Measurements from ENCODE around the gene CALN1.

The CALN1 gene

DNA sequence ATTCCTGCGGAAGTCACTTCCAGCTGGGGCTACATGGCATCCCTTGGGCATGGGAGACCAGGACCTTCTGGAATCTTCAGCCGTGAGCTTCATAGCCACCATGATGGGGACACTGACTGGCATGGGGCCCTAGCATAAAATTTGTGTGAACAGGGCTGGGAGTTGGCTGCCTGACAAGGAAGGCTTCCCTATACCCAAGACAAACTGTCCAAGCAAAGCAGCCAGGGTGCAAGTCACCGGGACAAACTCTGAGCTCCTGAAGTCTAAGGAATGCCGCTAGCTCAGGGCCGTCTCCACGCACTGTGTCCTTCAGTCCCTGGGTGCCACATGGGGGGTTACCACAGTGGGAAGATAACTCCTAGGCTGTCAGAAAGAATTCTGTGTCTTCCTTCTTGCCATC lies 627.4 kb downstream of the CALN1 start:
- DNase-seq (ENCODE audit: extremely low read depth, insufficient read length): no peak
- TF ChIP-seq, protein P1, sequence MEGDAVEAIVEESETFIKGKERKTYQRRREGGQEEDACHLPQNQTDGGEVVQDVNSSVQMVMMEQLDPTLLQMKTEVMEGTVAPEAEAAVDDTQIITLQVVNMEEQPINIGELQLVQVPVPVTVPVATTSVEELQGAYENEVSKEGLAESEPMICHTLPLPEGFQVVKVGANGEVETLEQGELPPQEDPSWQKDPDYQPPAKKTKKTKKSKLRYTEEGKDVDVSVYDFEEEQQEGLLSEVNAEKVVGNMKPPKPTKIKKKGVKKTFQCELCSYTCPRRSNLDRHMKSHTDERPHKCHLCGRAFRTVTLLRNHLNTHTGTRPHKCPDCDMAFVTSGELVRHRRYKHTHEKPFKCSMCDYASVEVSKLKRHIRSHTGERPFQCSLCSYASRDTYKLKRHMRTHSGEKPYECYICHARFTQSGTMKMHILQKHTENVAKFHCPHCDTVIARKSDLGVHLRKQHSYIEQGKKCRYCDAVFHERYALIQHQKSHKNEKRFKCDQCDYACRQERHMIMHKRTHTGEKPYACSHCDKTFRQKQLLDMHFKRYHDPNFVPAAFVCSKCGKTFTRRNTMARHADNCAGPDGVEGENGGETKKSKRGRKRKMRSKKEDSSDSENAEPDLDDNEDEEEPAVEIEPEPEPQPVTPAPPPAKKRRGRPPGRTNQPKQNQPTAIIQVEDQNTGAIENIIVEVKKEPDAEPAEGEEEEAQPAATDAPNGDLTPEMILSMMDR (IDR thresholded peaks at IDR 0.05; ENCODE audit: insufficient read depth, low read length, poor library complexity, severe bottlenecking): no peak
- Histone ChIP-seq H3K4me3 (replicated peaks; ENCODE audit: low read depth, low read length) (no peak overlapping the region), H3K36me3 (ENCODE audit: control insufficient read depth, insufficient read depth, low read length) (no peaks in the 10 kb centered on the region), H3K27me3 (replicated peaks; ENCODE audit: control insufficient read depth, insufficient read depth, low read length) (no peaks in the 10 kb centered on the region)

DNA sequence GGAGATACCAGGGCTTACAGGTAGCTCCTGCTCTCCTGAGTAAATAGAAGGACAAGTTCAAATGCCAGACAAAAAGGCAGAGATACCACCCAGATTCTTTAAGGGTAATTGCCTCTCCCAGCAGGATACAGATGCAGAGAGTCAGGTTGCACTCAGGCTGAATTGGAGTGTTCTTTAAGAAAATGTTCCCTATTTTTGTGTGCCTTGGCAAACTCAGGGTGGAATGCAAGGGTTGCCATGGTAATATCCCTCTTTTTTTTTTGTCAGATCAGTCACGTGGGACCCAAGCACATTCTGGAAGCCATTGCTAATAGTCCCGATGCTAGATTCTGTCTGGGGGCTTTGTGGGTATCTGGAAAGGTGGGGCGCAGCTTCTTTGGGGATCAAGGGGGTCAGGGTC lies 628.0 kb downstream of the CALN1 start:
- DNase-seq (ENCODE audit: extremely low read depth, insufficient read length): no peak
- no peak overlapping the region for H3K4me3 ChIP-seq (replicated peaks; ENCODE audit: low read depth, low read length)
- no peaks in the 10 kb centered on the region for H3K27me3 ChIP-seq (replicated peaks; ENCODE audit: control insufficient read depth, insufficient read depth, low read length)
- H3K36me3 ChIP-seq (ENCODE audit: control insufficient read depth, insufficient read depth, low read length): no peaks in the 10 kb centered on the region
- TF ChIP-seq, protein P1 (IDR thresholded peaks at IDR 0.05; ENCODE audit: insufficient read depth, low read length, poor library complexity, severe bottlenecking): no peak

DNA sequence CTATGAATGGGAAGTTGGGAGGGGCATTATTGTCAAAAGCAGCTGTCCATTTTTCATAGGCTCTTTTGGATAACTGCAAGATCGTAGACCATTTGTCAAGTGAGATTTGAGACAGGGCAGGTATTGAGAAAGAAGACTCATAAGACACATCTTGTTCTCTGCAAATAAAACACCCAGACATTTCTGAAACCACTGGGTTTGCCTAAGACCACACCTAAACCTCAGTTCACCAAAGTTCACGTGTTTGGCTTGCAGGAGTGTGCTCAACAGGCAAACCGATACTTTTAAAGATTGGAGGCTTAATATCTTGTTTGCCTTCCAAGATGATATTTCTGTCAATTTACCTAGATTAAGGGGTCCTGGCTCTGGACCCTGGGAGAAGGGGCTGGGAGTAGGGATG lies 628.4 kb downstream of the CALN1 start:
- DNase-seq (ENCODE audit: extremely low read depth, insufficient read length): no peak
- Histone ChIP-seq H3K4me3 (replicated peaks; ENCODE audit: low read depth, low read length) (no peak overlapping the region), H3K36me3 (ENCODE audit: control insufficient read depth, insufficient read depth, low read length) (no peaks in the 10 kb centered on the region), H3K27me3 (replicated peaks; ENCODE audit: control insufficient read depth, insufficient read depth, low read length) (no peaks in the 10 kb centered on the region)
- TF ChIP-seq, protein P1 (IDR thresholded peaks at IDR 0.05; ENCODE audit: insufficient read depth, low read length, poor library complexity, severe bottlenecking): no peak

DNA sequence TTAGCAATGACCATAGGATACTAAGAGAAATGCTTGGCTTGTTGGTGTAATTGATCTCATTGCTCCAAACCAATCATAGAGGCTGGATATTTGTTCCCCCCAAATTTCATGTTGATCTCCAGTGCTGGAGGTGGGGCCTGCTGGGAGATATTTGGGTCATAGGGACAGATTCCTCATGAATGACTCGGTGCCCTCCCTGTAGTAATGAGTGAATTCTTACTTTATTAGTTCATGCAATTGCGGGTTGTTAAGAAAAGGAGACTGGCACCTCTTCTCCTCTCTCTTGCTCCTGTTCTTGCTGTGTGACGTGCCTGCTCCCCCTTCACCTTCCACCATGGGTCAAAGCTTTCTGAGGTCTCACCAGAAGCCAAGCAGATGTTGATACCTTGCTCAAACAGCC lies 630.1 kb downstream of the CALN1 start:
- TF ChIP-seq, protein P1 (IDR thresholded peaks at IDR 0.05; ENCODE audit: insufficient read depth, low read length, poor library complexity, severe bottlenecking): no peak
- DNase-seq (ENCODE audit: extremely low read depth, insufficient read length): no peak
- H3K27me3 ChIP-seq (replicated peaks; ENCODE audit: control insufficient read depth, insufficient read depth, low read length): no peaks in the 10 kb centered on the region
- H3K4me3 ChIP-seq (replicated peaks; ENCODE audit: low read depth, low read length): no peak overlapping the region
- H3K36me3 ChIP-seq (ENCODE audit: control insufficient read depth, insufficient read depth, low read length): no peaks in the 10 kb centered on the region

DNA sequence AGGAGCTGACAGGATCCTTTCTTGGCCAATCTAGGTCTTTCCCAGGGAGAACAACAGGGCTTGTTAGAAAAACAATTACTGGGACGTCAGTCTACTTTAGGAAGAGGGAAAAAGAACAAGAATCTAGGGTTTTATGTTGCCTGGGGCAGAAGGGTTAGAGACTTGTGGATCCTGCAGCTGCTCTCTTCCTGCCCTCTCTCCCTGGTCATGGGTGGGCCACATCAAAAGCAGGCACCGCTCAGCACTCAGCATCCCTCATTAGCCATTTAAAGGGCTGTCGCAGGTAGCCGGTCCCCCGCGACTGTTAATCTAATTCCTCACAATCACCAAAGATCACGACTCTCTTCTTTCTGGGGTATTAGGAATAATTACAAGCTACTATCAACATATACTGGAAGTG lies 631.9 kb downstream of the CALN1 start:
- no peaks in the 10 kb centered on the region for H3K36me3 ChIP-seq (ENCODE audit: control insufficient read depth, insufficient read depth, low read length)
- DNase-seq (ENCODE audit: extremely low read depth, insufficient read length): no peak
- TF ChIP-seq, protein P1 (IDR thresholded peaks at IDR 0.05; ENCODE audit: insufficient read depth, low read length, poor library complexity, severe bottlenecking): no peak
- H3K4me3 ChIP-seq (replicated peaks; ENCODE audit: low read depth, low read length): no peak overlapping the region
- no peaks in the 10 kb centered on the region for H3K27me3 ChIP-seq (replicated peaks; ENCODE audit: control insufficient read depth, insufficient read depth, low read length)

DNA sequence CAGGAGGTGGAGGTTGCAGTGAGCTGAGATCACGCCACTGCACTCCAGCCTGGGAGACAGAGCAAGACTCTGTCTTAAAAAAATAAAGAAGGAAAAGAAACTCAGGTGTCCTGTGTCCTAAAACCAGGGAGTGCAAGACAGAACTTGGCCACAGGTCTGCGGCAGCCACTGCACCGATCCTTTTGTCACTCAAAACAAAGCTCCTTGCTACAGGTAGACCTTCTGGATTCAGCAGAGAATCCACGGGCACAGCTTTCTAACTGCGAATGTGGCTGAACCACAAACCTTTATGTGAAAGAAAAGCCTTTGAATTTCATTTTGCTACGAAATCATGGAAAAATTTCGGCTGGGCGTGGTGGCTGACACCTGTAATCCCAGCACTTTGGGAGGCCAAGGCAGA lies 634.9 kb downstream of the CALN1 start:
- TF ChIP-seq, protein P1 (IDR thresholded peaks at IDR 0.05; ENCODE audit: insufficient read depth, low read length, poor library complexity, severe bottlenecking): no peak
- no peak for DNase-seq (ENCODE audit: extremely low read depth, insufficient read length)
- H3K36me3 ChIP-seq (ENCODE audit: control insufficient read depth, insufficient read depth, low read length): no peaks in the 10 kb centered on the region
- H3K27me3 ChIP-seq (replicated peaks; ENCODE audit: control insufficient read depth, insufficient read depth, low read length): no peaks in the 10 kb centered on the region
- H3K4me3 ChIP-seq (replicated peaks; ENCODE audit: low read depth, low read length): no peak overlapping the region

Measured in GM06990 (cell line).